ENCODE measurements around the gene TNNT1. TPM values are rescaled to one million over a fixed set of nuclear protein-coding genes. Genes with fewer than 3 reads are reported as not detected.

TNNT1 gene
- total RNA-seq, 1 experiment from 2014 or later, result 188 TPM

- Histone ChIP-seq H4K20me1 (ENCODE audit: insufficient read depth) (no peaks in the 10 kb centered on the region), H3K9me2 (ENCODE audit: insufficient read depth) (no peaks in the 10 kb centered on the region), H2AFZ (ENCODE audit: low read depth, low read length, poor library complexity, severe bottlenecking) (no peak overlapping the region), H3K79me2 (ENCODE audit: insufficient read depth, low read length) (no peaks in the 10 kb centered on the region), H3K36me3 (ENCODE audit: control insufficient read depth in 1 of 2, insufficient read depth in 2 of 2, low read length in 2 of 2) (peaks cover 0 to 13% of the 10 kb centered on the region in 2 experiments; a peak in 2 of 4 replicates), H3K9me3 (ENCODE audit: control insufficient read depth in 1 of 2, insufficient read depth in 1 of 2, low read depth in 1 of 2, low read length in 2 of 2) (no peaks in the 10 kb centered on the region), H3K27me3 (ENCODE audit: insufficient read depth, low read length) (no peaks in the 10 kb centered on the region), H3K9ac (ENCODE audit: low read length) (no peak overlapping the region), H3K27ac (ENCODE audit: low read depth, low read length) (no peak overlapping the region), H3K4me1 (ENCODE audit: control insufficient read depth in 1 of 2, insufficient read depth in 2 of 2, low read length in 2 of 2) (peaks cover 0 to 8% of the 10 kb centered on the region in 2 experiments; a peak in 2 of 4 replicates), H3K4me3 (replicated peaks in 1 of 2; ENCODE audit: low read depth in 1 of 2, low read length in 2 of 2) (no peak overlapping the region), H3K4me2 (ENCODE audit: low read length) (no peak overlapping the region)
- ChIA-PET RAD21 (ENCODE audit: low non-redundant PET in 1 of 2, low total read pairs in 2 of 2, uncharacterized antibody in 2 of 2, unreplicated experiment in 2 of 2) (no interaction called here), POLR2A (no interaction called here), CTCF (no interaction called here)
- ATAC-seq (no peak), DNase-seq (ENCODE audit: low read depth, low spot score) (no peak)
- intact Hi-C loops (cut with micrococcal nuclease), result no loop called here
- BruUV-seq (replicated peaks), result no TSS peak
- TF ChIP-seq EGR1 (IDR thresholded peaks at IDR 0.05; ENCODE audit: low read depth), result no peak
- no peak for TF ChIP-seq REST (IDR thresholded peaks at IDR 0.05; ENCODE audit: low read depth)
- TF ChIP-seq SRF (IDR thresholded peaks at IDR 0.05; ENCODE audit: low read depth), result no peak
- no peak for TF ChIP-seq SP1 (IDR thresholded peaks at IDR 0.05; ENCODE audit: low read depth)
- no peak for TF ChIP-seq CBX3 (IDR thresholded peaks at IDR 0.05; ENCODE audit: low read depth)
- TF ChIP-seq JUND (IDR thresholded peaks at IDR 0.05), result no peak
- no peak for TF ChIP-seq YY1 (IDR thresholded peaks at IDR 0.05; ENCODE audit: extremely low read depth, insufficient replicate concordance, low read depth, low read length)
- TF ChIP-seq CTCF (IDR thresholded peaks at IDR 0.05 in 2 of 3, conservative IDR thresholded peaks at IDR 0.05 in 1 of 3; ENCODE audit: borderline replicate concordance in 1 of 3, insufficient read depth in 1 of 3, low read depth in 2 of 3, low read length in 2 of 3), result no peak
- TF ChIP-seq FOSL1 (IDR thresholded peaks at IDR 0.05; ENCODE audit: low read depth), result no peak
- no peak for TF ChIP-seq RAD21 (IDR thresholded peaks at IDR 0.05; ENCODE audit: low read depth)
Observed at GRCh38 chr19:55086730-55087541, 62.1 kb downstream of the TNNT1 start.
